ENCODE measurements around the gene EGFR.

DNA sequence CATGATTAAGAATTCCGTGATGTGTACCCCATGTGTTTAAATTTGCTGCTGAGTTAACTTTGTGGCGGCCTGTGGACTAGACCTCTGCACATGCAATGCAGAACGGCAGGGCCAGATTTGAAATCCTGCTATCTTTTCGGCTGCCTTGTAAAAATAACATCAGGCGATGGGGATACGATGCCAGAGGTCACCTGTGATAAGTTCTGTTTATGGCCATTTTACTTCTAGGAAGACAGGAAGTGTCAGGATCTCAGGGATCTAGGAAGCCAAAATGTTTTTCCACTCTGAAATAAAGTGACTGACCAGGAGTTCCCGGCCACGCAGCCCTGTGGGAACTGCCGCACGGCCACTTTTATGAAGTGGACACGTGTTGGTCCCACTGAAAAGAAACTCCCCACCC is 77.5 kb downstream of the EGFR start:
- TF ChIP-seq, protein P1, sequence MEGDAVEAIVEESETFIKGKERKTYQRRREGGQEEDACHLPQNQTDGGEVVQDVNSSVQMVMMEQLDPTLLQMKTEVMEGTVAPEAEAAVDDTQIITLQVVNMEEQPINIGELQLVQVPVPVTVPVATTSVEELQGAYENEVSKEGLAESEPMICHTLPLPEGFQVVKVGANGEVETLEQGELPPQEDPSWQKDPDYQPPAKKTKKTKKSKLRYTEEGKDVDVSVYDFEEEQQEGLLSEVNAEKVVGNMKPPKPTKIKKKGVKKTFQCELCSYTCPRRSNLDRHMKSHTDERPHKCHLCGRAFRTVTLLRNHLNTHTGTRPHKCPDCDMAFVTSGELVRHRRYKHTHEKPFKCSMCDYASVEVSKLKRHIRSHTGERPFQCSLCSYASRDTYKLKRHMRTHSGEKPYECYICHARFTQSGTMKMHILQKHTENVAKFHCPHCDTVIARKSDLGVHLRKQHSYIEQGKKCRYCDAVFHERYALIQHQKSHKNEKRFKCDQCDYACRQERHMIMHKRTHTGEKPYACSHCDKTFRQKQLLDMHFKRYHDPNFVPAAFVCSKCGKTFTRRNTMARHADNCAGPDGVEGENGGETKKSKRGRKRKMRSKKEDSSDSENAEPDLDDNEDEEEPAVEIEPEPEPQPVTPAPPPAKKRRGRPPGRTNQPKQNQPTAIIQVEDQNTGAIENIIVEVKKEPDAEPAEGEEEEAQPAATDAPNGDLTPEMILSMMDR (IDR thresholded peaks at IDR 0.05; ENCODE audit: low read depth, low read length, poor library complexity, severe bottlenecking) = no peak
- TF ChIP-seq EZH2phosphoT487 (IDR thresholded peaks at IDR 0.05; ENCODE audit: borderline replicate concordance, low read length) = no peak
